ENCODE measurements around the gene ABTB2. TPM values are rescaled to one million over a fixed set of nuclear protein-coding genes. Genes with fewer than 3 reads are reported as not detected.
"Not testable (repeated sequence)": the region's sequence is repeated elsewhere in the genome, so short reads cannot be mapped to it uniquely, and the experiment has no call there.

Gene ABTB2
- total RNA-seq, 1 donor from 2014 or later = 73.0 TPM

DNA sequence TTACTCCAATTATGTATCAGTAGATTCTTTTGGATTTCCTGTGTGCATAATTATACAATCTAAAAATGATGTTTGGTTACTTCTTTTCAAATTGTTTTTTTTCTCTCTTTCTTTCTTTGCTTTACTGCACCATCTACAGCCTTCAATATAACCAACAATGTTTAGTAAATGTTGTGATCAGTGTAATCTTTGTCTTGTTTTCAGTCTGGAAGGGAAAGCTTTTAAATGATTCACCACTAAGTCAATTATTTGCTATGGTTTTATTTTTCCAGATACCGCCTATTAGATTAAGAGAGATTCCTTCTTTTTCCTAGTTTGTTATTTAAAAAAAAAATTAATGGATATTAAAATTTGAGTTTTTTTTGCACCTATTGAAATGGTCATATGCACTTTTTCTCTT is 29.8 kb upstream of the ABTB2 start:
- H3K36me3 Mint-ChIP-seq (ENCODE audit: low read depth) = no peaks in the 10 kb centered on the region
- intact Hi-C loops (cut with micrococcal nuclease) = no loop called here
- POLR2A ChIA-PET = no interaction called here
- ATAC-seq (ENCODE audit: low read depth) (no peak), DNase-seq (no peak)
- TF ChIP-seq, protein P1, sequence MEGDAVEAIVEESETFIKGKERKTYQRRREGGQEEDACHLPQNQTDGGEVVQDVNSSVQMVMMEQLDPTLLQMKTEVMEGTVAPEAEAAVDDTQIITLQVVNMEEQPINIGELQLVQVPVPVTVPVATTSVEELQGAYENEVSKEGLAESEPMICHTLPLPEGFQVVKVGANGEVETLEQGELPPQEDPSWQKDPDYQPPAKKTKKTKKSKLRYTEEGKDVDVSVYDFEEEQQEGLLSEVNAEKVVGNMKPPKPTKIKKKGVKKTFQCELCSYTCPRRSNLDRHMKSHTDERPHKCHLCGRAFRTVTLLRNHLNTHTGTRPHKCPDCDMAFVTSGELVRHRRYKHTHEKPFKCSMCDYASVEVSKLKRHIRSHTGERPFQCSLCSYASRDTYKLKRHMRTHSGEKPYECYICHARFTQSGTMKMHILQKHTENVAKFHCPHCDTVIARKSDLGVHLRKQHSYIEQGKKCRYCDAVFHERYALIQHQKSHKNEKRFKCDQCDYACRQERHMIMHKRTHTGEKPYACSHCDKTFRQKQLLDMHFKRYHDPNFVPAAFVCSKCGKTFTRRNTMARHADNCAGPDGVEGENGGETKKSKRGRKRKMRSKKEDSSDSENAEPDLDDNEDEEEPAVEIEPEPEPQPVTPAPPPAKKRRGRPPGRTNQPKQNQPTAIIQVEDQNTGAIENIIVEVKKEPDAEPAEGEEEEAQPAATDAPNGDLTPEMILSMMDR (IDR thresholded peaks at IDR 0.05) = no peak
- CTCF ChIA-PET = no interaction called here
- H3K9me3 Mint-ChIP-seq = peaks cover 5% of the 10 kb centered on the region
- peaks cover 17% of the 10 kb centered on the region for H3K27me3 Mint-ChIP-seq
- no peaks in the 10 kb centered on the region for H3K4me1 Mint-ChIP-seq
- no peak overlapping the region for H3K4me3 Mint-ChIP-seq
- no peak overlapping the region for H3K27ac Mint-ChIP-seq

DNA sequence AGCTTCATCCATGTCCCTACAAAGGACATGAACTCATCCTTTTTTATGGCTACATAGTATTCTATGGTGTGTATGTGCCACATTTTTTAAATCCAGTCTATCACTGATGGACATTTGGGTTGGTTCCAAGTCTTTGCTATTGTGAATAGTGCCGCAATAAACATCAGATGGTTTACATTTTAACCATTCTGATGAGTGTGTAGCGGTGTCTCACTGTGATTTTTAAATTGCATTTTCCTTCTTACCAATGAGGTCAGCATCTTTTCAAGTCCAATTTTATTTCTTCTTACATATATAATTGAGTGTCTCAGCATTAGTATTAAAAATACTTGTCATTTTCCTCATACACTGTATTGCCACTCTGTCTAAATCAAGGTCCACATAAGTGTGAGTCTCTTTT is 28.5 kb upstream of the ABTB2 start:
- intact Hi-C loops (cut with micrococcal nuclease); H3K4me3 Mint-ChIP-seq; H3K27me3 Mint-ChIP-seq; H3K4me1 Mint-ChIP-seq; H3K36me3 Mint-ChIP-seq (ENCODE audit: low read depth); H3K9me3 Mint-ChIP-seq; DNase-seq; H3K27ac Mint-ChIP-seq; CTCF ChIA-PET; ATAC-seq (ENCODE audit: low read depth): not testable (repeated sequence)
- POLR2A ChIA-PET = interaction anchor here (0.8 kb wide), 1 partner anchor 408 kb away, joined by 3 read pairs; no protein-coding TSS in a partner anchor

DNA sequence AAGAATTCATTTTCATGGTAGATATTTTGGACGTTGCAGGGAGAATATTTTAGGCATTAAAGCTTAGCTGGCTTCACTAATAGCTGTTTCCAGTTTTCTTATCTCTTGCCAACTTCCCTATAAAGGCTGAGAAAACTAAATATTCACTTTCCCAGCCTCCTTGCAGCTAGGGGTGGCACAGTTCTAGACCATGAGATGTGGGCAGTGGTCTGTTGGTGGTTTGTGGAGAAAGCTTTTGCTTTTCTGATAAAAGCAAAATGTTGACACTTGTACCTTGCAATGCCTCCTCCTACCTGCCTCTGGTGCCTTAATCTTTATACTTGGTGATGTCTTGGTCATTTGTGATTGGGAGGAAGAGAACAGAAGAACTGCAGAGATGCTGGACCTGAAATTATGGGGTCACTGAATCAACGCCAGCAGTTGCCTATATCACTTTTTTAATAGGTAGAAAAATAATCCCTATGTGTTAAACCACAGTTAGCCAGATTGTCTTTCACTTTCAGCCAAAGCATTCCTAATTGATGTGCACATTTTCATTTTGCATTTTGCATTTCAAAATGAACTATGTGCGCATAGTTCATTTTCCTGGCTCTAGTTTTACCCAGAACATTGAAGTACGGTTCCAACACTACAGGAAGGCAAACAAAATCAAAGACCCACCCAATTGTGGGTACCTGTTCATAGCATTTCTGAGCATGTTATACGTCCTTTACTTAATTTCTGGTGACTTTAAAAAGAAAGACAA is 24.9 kb upstream of the ABTB2 start:
- TF ChIP-seq, protein P1 (IDR thresholded peaks at IDR 0.05) = no peak
- CTCF ChIA-PET = no interaction called here
- peaks cover 6% of the 10 kb centered on the region for H3K9me3 Mint-ChIP-seq
- intact Hi-C loops (cut with micrococcal nuclease) = no loop called here
- H3K4me3 Mint-ChIP-seq = no peak overlapping the region
- H3K27ac Mint-ChIP-seq = no peak overlapping the region
- H3K27me3 Mint-ChIP-seq = no peaks in the 10 kb centered on the region
- DNase-seq (no peak), ATAC-seq (ENCODE audit: low read depth) (no peak)
- POLR2A ChIA-PET = no interaction called here
- H3K4me1 Mint-ChIP-seq = no peaks in the 10 kb centered on the region
- H3K36me3 Mint-ChIP-seq (ENCODE audit: low read depth) = no peaks in the 10 kb centered on the region

DNA sequence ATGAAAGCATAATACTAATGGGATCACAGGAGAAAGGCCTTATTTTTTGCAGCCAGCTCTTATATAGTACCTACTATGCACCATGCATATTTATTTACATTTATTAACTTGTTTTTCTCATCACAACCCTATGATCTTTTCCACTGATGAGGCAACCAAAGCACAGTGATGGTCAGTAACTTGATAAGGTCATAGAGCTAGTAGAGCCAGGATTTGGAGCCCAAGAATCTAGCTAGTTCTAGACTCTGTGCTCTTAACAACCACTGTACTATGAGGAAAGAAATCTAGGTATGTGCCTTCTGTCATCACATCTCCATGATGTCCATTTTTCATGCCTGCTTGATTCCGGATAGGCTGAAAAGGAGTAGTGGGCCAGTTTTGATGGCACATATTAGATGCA is 24.0 kb upstream of the ABTB2 start:
- Mint-ChIP-seq H3K9me3 (peaks cover 12% of the 10 kb centered on the region), H3K4me1 (no peaks in the 10 kb centered on the region), H3K27me3 (no peaks in the 10 kb centered on the region), H3K36me3 (ENCODE audit: low read depth) (peaks cover 3% of the 10 kb centered on the region), H3K27ac (no peak overlapping the region), H3K4me3 (no peak overlapping the region)
- TF ChIP-seq, protein P1 (IDR thresholded peaks at IDR 0.05) = no peak
- POLR2A ChIA-PET = interaction anchor here (0.7 kb wide), 1 partner anchor 105 kb away, joined by 3 read pairs; no protein-coding TSS in a partner anchor
- CTCF ChIA-PET = no interaction called here
- no peak for ATAC-seq (ENCODE audit: low read depth)
- intact Hi-C loops (cut with micrococcal nuclease) = no loop called here
- no peak for DNase-seq

DNA sequence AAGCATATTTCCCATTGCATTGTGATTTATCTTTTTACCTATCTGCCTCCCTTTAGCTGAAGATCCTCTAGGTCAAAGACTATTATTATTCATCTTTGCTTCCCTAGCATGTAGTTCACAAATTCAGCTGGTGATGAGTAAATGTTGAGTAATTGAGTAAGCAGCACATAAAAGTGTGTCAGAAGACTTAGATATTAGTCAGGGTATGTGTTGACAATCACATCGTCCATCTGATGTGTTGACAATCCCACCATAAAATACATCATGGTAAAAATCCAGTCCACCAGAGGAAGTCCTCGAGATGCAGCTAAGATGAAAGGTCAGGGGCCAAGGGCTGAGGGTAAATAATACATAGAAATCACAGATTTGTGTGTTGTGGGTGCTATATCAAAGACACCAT is 22.9 kb upstream of the ABTB2 start:
- Mint-ChIP-seq H3K9me3 (peaks cover 16% of the 10 kb centered on the region), H3K4me1 (no peaks in the 10 kb centered on the region), H3K36me3 (ENCODE audit: low read depth) (peaks cover 3% of the 10 kb centered on the region), H3K27me3 (no peaks in the 10 kb centered on the region), H3K27ac (no peak overlapping the region), H3K4me3 (no peak overlapping the region)
- ChIA-PET POLR2A (no interaction called here), CTCF (no interaction called here)
- TF ChIP-seq, protein P1 (IDR thresholded peaks at IDR 0.05) = no peak
- intact Hi-C loops (cut with micrococcal nuclease) = no loop called here
- no peak for DNase-seq
- no peak for ATAC-seq (ENCODE audit: low read depth)

DNA sequence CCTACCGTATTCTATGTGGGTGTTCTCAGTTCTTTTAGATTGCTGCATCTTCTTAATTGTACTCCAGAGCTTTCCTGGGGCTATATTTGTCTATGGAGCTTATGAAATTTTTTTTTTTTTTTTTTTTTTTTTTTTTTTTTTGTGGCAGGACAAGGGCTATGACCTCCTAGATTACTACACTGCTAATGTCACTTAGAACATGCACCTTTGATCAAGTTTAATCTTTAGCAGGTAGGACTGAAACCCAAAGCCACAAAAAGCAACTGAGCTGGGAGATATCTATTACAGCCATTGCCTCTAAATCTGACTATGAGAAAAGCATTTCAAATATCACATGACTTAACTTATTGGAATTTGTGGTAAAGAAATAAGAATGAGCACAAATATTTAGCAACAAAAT is 21.7 kb upstream of the ABTB2 start:
- CTCF ChIA-PET = no interaction called here
- Mint-ChIP-seq H3K4me1 (no peaks in the 10 kb centered on the region), H3K9me3 (peaks cover 23% of the 10 kb centered on the region), H3K36me3 (ENCODE audit: low read depth) (peaks cover 3% of the 10 kb centered on the region), H3K27me3 (no peaks in the 10 kb centered on the region), H3K27ac (no peak overlapping the region), H3K4me3 (no peak overlapping the region)
- DNase-seq (no peak), ATAC-seq (ENCODE audit: low read depth) (no peak)
- POLR2A ChIA-PET = no interaction called here
- TF ChIP-seq, protein P1 (IDR thresholded peaks at IDR 0.05) = no peak
- intact Hi-C loops (cut with micrococcal nuclease) = no loop called here

Measured in activated B cell treated with CpG ODN at 0.5 μM for 24 hours (primary cell).